ENCODE data around the gene OR10K1. TPM values are rescaled to one million over a fixed set of nuclear protein-coding genes. Genes with fewer than 3 reads are reported as not detected.
A peak's percentile ranks its signal among the peaks of the same experiment; 100 is the strongest.

The OR10K1 gene
- total and polyA plus RNA-seq, 2 donors (not counting 1 experiment from before 2014, with no cell fraction given) = not detected

DNA sequence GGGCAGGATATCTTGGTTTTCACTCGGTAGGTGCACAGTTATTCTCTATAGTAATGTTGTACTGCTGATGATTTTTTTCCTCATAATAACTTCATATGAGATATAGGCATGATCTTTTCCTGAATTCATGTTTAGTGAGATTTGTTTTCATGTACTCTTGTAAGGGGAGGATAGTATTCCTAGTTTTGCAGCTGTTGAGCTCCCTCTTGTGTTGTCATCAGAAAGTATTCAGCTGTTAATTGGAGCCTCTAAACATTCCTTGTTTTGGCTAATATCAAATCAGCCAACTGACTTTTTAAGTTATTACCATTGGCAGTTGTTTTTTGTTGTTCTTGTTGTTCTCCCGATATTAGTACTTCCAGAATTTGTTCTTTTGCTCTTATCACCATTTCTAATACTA, 34.7 kb downstream of the OR10K1 start:
- intact Hi-C loops (cut with micrococcal nuclease) = loop anchor here (1.0 to 2.0 kb wide), 2 partner anchors 250 to 294 kb away; no protein-coding TSS in a partner anchor
- peaks cover 2% of the 10 kb centered on the region for H3K4me1 Mint-ChIP-seq
- Histone ChIP-seq H3K4me1 (ENCODE audit: control insufficient read depth in 2 of 2, insufficient read depth in 2 of 2, low read length in 2 of 2) (no peaks in the 10 kb centered on the region), H2AFZ (ENCODE audit: insufficient read depth, low read depth, low read length, poor library complexity, severe bottlenecking) (no peak overlapping the region), H3K9me3 (ENCODE audit: control extremely low read depth in 1 of 3, control insufficient read depth in 2 of 3, insufficient read depth in 1 of 3, low read length in 2 of 3) (no peaks in the 10 kb centered on the region), H3K27me3 (replicated peaks in 1 of 4; ENCODE audit: control extremely low read depth in 1 of 4, control insufficient read depth in 3 of 4, insufficient read depth in 4 of 4, low read length in 3 of 4) (peaks cover 0 to 5% (median 0%) of the 10 kb centered on the region in 4 experiments), H3K36me3 (replicated peaks in 1 of 2; ENCODE audit: control extremely low read depth in 1 of 2, control insufficient read depth in 1 of 2, extremely low read depth in 1 of 2, insufficient read depth in 2 of 2, low read length in 1 of 2) (no peaks in the 10 kb centered on the region), H3K27ac (ENCODE audit: low read length in 2 of 2) (no peak overlapping the region), H3K4me3 (ENCODE audit: control extremely low read depth in 1 of 5, extremely low read depth in 1 of 5, insufficient read depth in 1 of 5, low read depth in 2 of 5, low read length in 4 of 5) (no peak overlapping the region), H3K9ac (ENCODE audit: low read length) (no peak overlapping the region), H3K4me2 (replicated peaks; ENCODE audit: low read depth, low read length, poor library complexity, severe bottlenecking) (no peak overlapping the region), H4K20me1 (ENCODE audit: control insufficient read depth, insufficient read depth, low read length, poor library complexity, severe bottlenecking) (no peaks in the 10 kb centered on the region), H3K79me2 (ENCODE audit: control insufficient read depth, insufficient read depth, low read length) (no peaks in the 10 kb centered on the region)
- CTCF ChIA-PET = interaction anchor here (0.6 to 2.6 kb wide), 14 partner anchors 10 to 576 kb away, joined by 3 to 37 read pairs (median 5); partner anchors contain the start of gene CD1D
- ATAC-seq (ENCODE audit: low read depth) (no peak), DNase-seq (peak; percentile 46)
- no peak overlapping the region for H3K27ac Mint-ChIP-seq
- no peak overlapping the region for H3K4me3 Mint-ChIP-seq
- POLR2A ChIA-PET = no interaction called here
- no peaks in the 10 kb centered on the region for H3K9me3 Mint-ChIP-seq (ENCODE audit: insufficient read depth)
- TF ChIP-seq, protein P1, sequence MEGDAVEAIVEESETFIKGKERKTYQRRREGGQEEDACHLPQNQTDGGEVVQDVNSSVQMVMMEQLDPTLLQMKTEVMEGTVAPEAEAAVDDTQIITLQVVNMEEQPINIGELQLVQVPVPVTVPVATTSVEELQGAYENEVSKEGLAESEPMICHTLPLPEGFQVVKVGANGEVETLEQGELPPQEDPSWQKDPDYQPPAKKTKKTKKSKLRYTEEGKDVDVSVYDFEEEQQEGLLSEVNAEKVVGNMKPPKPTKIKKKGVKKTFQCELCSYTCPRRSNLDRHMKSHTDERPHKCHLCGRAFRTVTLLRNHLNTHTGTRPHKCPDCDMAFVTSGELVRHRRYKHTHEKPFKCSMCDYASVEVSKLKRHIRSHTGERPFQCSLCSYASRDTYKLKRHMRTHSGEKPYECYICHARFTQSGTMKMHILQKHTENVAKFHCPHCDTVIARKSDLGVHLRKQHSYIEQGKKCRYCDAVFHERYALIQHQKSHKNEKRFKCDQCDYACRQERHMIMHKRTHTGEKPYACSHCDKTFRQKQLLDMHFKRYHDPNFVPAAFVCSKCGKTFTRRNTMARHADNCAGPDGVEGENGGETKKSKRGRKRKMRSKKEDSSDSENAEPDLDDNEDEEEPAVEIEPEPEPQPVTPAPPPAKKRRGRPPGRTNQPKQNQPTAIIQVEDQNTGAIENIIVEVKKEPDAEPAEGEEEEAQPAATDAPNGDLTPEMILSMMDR (IDR thresholded peaks at IDR 0.05) = peak; percentile 35
- TF ChIP-seq EZH2 (IDR thresholded peaks at IDR 0.05; ENCODE audit: borderline replicate concordance, insufficient read depth, low read depth, low read length, poor library complexity, severe bottlenecking) = no peak
- H3K27me3 Mint-ChIP-seq = peaks cover 11% of the 10 kb centered on the region
- WGBS (ENCODE audit: insufficient coverage) = no CpG with 5 or more reads among the region's 2 CpGs

DNA sequence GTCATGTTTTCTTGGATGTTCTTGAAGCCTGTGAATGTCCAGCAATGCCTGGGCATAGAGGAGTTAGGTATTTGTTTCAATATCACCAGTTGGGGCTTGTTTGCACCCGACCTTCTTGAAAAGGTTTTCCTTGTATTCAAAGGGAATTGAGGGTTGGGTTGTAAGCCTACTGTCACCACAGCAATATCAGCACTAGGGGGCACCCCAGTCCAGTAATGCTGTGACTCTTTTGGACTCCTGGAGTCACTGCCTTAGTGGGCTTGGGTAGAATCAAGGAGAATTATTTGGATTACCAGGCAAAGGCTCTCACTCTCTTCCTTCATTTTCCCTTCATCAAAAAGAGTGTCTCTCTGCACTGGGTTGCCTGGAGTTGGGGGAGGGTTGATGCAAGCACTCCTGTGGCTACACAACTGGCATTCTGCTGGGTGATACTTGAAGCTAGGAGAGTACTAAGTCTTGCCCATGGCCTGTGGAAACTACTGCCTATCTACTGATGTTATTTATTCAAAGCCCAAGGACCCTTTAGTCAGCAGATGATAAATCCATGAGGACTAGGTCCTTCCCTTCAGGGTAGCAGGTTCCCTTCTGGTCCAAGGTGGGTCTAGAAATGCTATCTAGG, 44.8 kb downstream of the OR10K1 start:
- no peaks in the 10 kb centered on the region for H3K4me1 ChIP-seq (ENCODE audit: control insufficient read depth in 2 of 2, insufficient read depth in 2 of 2, low read length in 2 of 2)
- Mint-ChIP-seq H3K4me3 (no peak overlapping the region), H3K27me3 (peaks cover 39% of the 10 kb centered on the region), H3K27ac (no peak overlapping the region), H3K9me3 (ENCODE audit: insufficient read depth) (no peaks in the 10 kb centered on the region), H3K4me1 (no peaks in the 10 kb centered on the region)
- H3K27me3 ChIP-seq (replicated peaks in 1 of 4; ENCODE audit: control extremely low read depth in 1 of 4, control insufficient read depth in 3 of 4, insufficient read depth in 4 of 4, low read length in 3 of 4) = peaks cover 0 to 9% (median 0%) of the 10 kb centered on the region in 4 experiments
- ATAC-seq (ENCODE audit: low read depth) (peak; percentile 58), DNase-seq (peak; percentile 49)
- intact Hi-C loops (cut with micrococcal nuclease) = loop anchor here (1.0 to 5.0 kb wide), 2 partner anchors 566 to 583 kb away; no protein-coding TSS in a partner anchor
- H4K20me1 ChIP-seq (ENCODE audit: control insufficient read depth, insufficient read depth, low read length, poor library complexity, severe bottlenecking) = no peaks in the 10 kb centered on the region
- H3K4me2 ChIP-seq (replicated peaks; ENCODE audit: low read depth, low read length, poor library complexity, severe bottlenecking) = no peak overlapping the region
- WGBS (ENCODE audit: insufficient coverage) = no CpG with 5 or more reads among the region's 1 CpG
- no peaks in the 10 kb centered on the region for H3K36me3 ChIP-seq (replicated peaks in 1 of 2; ENCODE audit: control extremely low read depth in 1 of 2, control insufficient read depth in 1 of 2, extremely low read depth in 1 of 2, insufficient read depth in 2 of 2, low read length in 1 of 2)
- TF ChIP-seq, protein P1 (IDR thresholded peaks at IDR 0.05) = peak; percentile 58
- no peak for TF ChIP-seq EZH2 (IDR thresholded peaks at IDR 0.05; ENCODE audit: borderline replicate concordance, insufficient read depth, low read depth, low read length, poor library complexity, severe bottlenecking)
- no peak overlapping the region for H3K9ac ChIP-seq (ENCODE audit: low read length)
- no peaks in the 10 kb centered on the region for H3K9me3 ChIP-seq (ENCODE audit: control extremely low read depth in 1 of 3, control insufficient read depth in 2 of 3, insufficient read depth in 1 of 3, low read length in 2 of 3)
- H3K27ac ChIP-seq (ENCODE audit: low read length in 2 of 2) = no peak overlapping the region
- ChIA-PET CTCF (interaction anchor here (0.6 to 2.9 kb wide), 8 partner anchors 10 to 708 kb away, joined by 3 to 19 read pairs (median 6); no protein-coding TSS in a partner anchor), POLR2A (no interaction called here)
- H3K79me2 ChIP-seq (ENCODE audit: control insufficient read depth, insufficient read depth, low read length) = no peaks in the 10 kb centered on the region
- H2AFZ ChIP-seq (ENCODE audit: insufficient read depth, low read depth, low read length, poor library complexity, severe bottlenecking) = no peak overlapping the region
- no peak overlapping the region for H3K4me3 ChIP-seq (ENCODE audit: control extremely low read depth in 1 of 5, extremely low read depth in 1 of 5, insufficient read depth in 1 of 5, low read depth in 2 of 5, low read length in 4 of 5)
